IMR-90 (cell line): ENCODE data around the gene ADCY9. TPM values are rescaled to one million over a fixed set of nuclear protein-coding genes. Genes with fewer than 3 reads are reported as not detected.

Experiments
- ATAC-seq: fragments of 200-7000 bp; cut with Tn5 transposase; 2 replicates; pipeline ENCODE4 v1.9.1; 2020; ENCODE audit warnings: low read depth, mild to moderate bottlenecking, moderate library complexity
- BruUV-seq: library from RNA; stranded (reverse); fragments of 400-500 nt; replicated peaks from 2 replicates; lab custom pipeline; 2021; lab: Mats Ljungman, UMichigan
- CTCF ChIA-PET: fragments of 300-600 bp; formaldehyde crosslinking; extraction: SDS; loops from one replicate; lab custom pipeline; 2021; ENCODE audit warnings: antibody characterized with exemption; lab: Yijun Ruan, JAX
- POLR2A ChIA-PET: fragments of 300-600 bp; sonication (Branson Sonifier 250); formaldehyde crosslinking; loops from one replicate; lab custom pipeline; 2022; ENCODE audit warnings: antibody characterized with exemption; ENCODE audit not compliant: unreplicated experiment; lab: Charles Lee
- DNase-seq: peaks from one replicate; pipeline ENCODE4 v3.0.0; 2013
- H2AFZ ChIP-seq: replicated peaks from 2 replicates; pipeline ENCODE3; 2013; ENCODE audit warnings: low read length, mild to moderate bottlenecking; ENCODE audit not compliant: poor library complexity
- H2AK5ac ChIP-seq: 2 replicates; pipeline ENCODE4 v1.6.1; 2013; ENCODE audit warnings: low read depth, low read length, inconsistent platforms
- H2AK9ac ChIP-seq: replicated peaks from 2 replicates; pipeline ENCODE3; 2013; ENCODE audit warnings: mild to moderate bottlenecking, low read depth, low read length, moderate library complexity; ENCODE audit not compliant: poor library complexity
- H2BK120ac ChIP-seq: 2 replicates; pipeline ENCODE4 v1.6.1; 2013; ENCODE audit warnings: low read depth, low read length, inconsistent platforms
- H2BK15ac ChIP-seq: 3 replicates; pipeline ENCODE4 v1.6.1; 2013; ENCODE audit warnings: low read depth, low read length, inconsistent platforms
- H2BK20ac ChIP-seq: 2 replicates; pipeline ENCODE4 v1.6.1; 2013; ENCODE audit warnings: low read depth, mild to moderate bottlenecking, inconsistent platforms, low read length, moderate library complexity
- H2BK5ac ChIP-seq: 2 replicates; pipeline ENCODE4 v1.6.1; 2013; ENCODE audit warnings: mild to moderate bottlenecking, low read depth, low read length, inconsistent platforms; ENCODE audit not compliant: poor library complexity, severe bottlenecking
- H3K14ac ChIP-seq: replicated peaks from 2 replicates; pipeline ENCODE4 v1.6.1; 2013; ENCODE audit warnings: low read depth, low read length, inconsistent platforms
- H3K18ac ChIP-seq: 2 replicates; pipeline ENCODE4 v1.6.1; 2013; ENCODE audit warnings: low read depth, low read length, control low read depth
- H3K23ac ChIP-seq: 2 replicates; pipeline ENCODE4 v1.6.1; 2013; ENCODE audit warnings: low read depth, low read length, inconsistent platforms
- H3K27ac ChIP-seq: 2 replicates; pipeline ENCODE4 v1.5.1; 2013; ENCODE audit warnings: mild to moderate bottlenecking, control low read depth, low read length; ENCODE audit not compliant: insufficient read depth
- H3K27me3 ChIP-seq: 2 replicates; pipeline ENCODE4 v1.6.1; 2013; ENCODE audit warnings: low read length; ENCODE audit not compliant: control insufficient read depth, insufficient read depth
- H3K36me3 ChIP-seq: 2 replicates; pipeline ENCODE4 v1.6.1; 2013; ENCODE audit warnings: low read length, mixed read lengths; ENCODE audit not compliant: control insufficient read depth, insufficient read depth
- H3K4ac ChIP-seq: 2 replicates; pipeline ENCODE4 v1.6.1; 2013; ENCODE audit warnings: low read depth, low read length, inconsistent platforms
- H3K4me1 ChIP-seq: 2 replicates; pipeline ENCODE4 v1.6.1; 2013; ENCODE audit warnings: low read length, mixed read lengths; ENCODE audit not compliant: control insufficient read depth, insufficient read depth
- H3K4me2 ChIP-seq: 2 replicates; pipeline ENCODE4 v1.6.1; 2013; ENCODE audit warnings: low read depth, mild to moderate bottlenecking, control low read depth, low read length, moderate library complexity
- H3K4me3 ChIP-seq: 2 replicates; pipeline ENCODE4 v1.5.1; 2013; ENCODE audit warnings: low read depth, mild to moderate bottlenecking, control low read depth, low read length, moderate library complexity; ENCODE audit not compliant: insufficient read depth
- H3K56ac ChIP-seq: 2 replicates; pipeline ENCODE4 v1.6.1; 2013; ENCODE audit warnings: low read length, inconsistent platforms; ENCODE audit not compliant: insufficient read depth; ENCODE audit errors: extremely low read depth
- H3K79me1 ChIP-seq, 2 experiments: 2 replicates each; pipeline ENCODE4 v1.6.1; 2013; ENCODE audit warnings: low read length in 2 of 2, inconsistent platforms in 1 of 2, low read depth in 1 of 2
- H3K9ac ChIP-seq: 2 replicates; pipeline ENCODE4 v1.6.1; 2013; ENCODE audit warnings: low read depth, low read length, control low read depth
- H3K9me1 ChIP-seq: 2 replicates; pipeline ENCODE4 v1.6.1; 2013; ENCODE audit warnings: low read length, inconsistent platforms; ENCODE audit not compliant: insufficient read depth
- H3K9me3 ChIP-seq: 2 replicates; pipeline ENCODE4 v1.6.1; 2013; ENCODE audit warnings: low read length; ENCODE audit not compliant: control insufficient read depth, insufficient read depth
- H4K20me1 ChIP-seq: 2 replicates; pipeline ENCODE4 v1.6.1; 2013; ENCODE audit warnings: low read length, inconsistent platforms; ENCODE audit not compliant: insufficient read depth
- H4K5ac ChIP-seq: 2 replicates; pipeline ENCODE4 v1.6.1; 2013; ENCODE audit warnings: mild to moderate bottlenecking, low read depth, low read length, control low read depth
- H4K8ac ChIP-seq, 2 experiments: 2 replicates each; pipeline ENCODE4 v1.6.1; 2013; ENCODE audit warnings: low read depth in 2 of 2, low read length in 2 of 2, control low read depth in 1 of 2, inconsistent platforms in 1 of 2
- H4K91ac ChIP-seq: 2 replicates; pipeline ENCODE4 v1.6.1; 2013; ENCODE audit warnings: low read depth, low read length, inconsistent platforms; ENCODE audit not compliant: insufficient read depth
- CHD1 ChIP-seq: IDR thresholded peaks from 2 replicates; pipeline ENCODE4 v1.6.1; 2012; ENCODE audit warnings: low read depth, low read length, improper control_type of control experiment
- CTCF ChIP-seq: conservative IDR thresholded peaks from 2 replicates; pipeline ENCODE4 v1.5.1; 2012; ENCODE audit warnings: mild to moderate bottlenecking, low read depth, low read length, improper control_type of control experiment
- MAFK ChIP-seq: IDR thresholded peaks from 2 replicates; pipeline ENCODE4 v1.6.1; 2012; ENCODE audit warnings: low read depth, low read length, improper control_type of control experiment
- RFX5 ChIP-seq: IDR thresholded peaks from 2 replicates; pipeline ENCODE4 v1.8.0; 2012; ENCODE audit warnings: low read depth, mild to moderate bottlenecking, low read length, moderate library complexity
- USF2 ChIP-seq: fragments of 150-350 bp; IDR thresholded peaks from 2 replicates; pipeline ENCODE4 v1.6.1; 2017; ENCODE audit warnings: mild to moderate bottlenecking, antibody characterized with exemption, low read length, low read depth
- WGBS, 2 experiments: methylation state at CpG; one replicate each; pipeline versions ENCODE4 v1.1.5 to v1.1.7; 2013; ENCODE audit warnings: missing lambda C conversion rate in 2 of 2; ENCODE audit not compliant: insufficient read length in 1 of 2; ENCODE audit errors: extremely low coverage in 2 of 2; 5-methylcytosine and 5-hydroxymethylcytosine counted together
- dilution Hi-C: fragments of 300-500 bp; cut with HindIII; formaldehyde crosslinking; loops from one replicate; pipeline ENCODE4 v1.14.3; 2018; ENCODE audit warnings: low sequenced_read_pairs; ENCODE audit not compliant: unreplicated experiment
- in situ Hi-C: fragments of 300-500 bp; cut with MboI; formaldehyde crosslinking; loops from 3 replicates; pipeline ENCODE4 v1.14.3; 2019; ENCODE audit warnings: low sequenced_read_pairs, inconsistent platforms, mixed read lengths
- intact Hi-C: fragments of 100-400 bp; cut with micrococcal nuclease; formaldehyde crosslinking; loops from 2 replicates; pipeline ENCODE4 v1.10.0; 2022
- polyA plus RNA-seq, 3 experiments: library from polyadenylated mRNA; depleted of rRNA; stranded (reverse); fragments of >200 nt; gene quantifications; 2 replicates each; pipeline ENCODE4 v1.2.3, GENCODE V29; 2012; ENCODE audit warnings: low replicate concordance in 1 of 3
- total RNA-seq: library from RNA; depleted of rRNA; stranded (reverse); fragments of >200 nt; gene quantifications from 2 replicates; pipeline ENCODE4 v1.2.3, GENCODE V29; 2012

Gene ADCY9
- total and polyA plus RNA-seq, 2 of the 4 experiments (the other 2 are of a cell fraction): 5.4 to 12.5 TPM

GRCh38 chr16:3986235-3986544 is 130.1 kb downstream of the ADCY9 start:
- TF ChIP-seq USF2 (no peak), CTCF (no peak), MAFK (no peak), RFX5 (no peak), CHD1 (no peak)
- Histone ChIP-seq H2BK5ac (no peak overlapping the region), H2AK9ac (no peak overlapping the region), H4K5ac (no peak overlapping the region), H3K4ac (no peak overlapping the region), H3K27ac (no peak overlapping the region), H3K23ac (no peak overlapping the region), H2BK15ac (no peak overlapping the region), H4K91ac (no peak overlapping the region), H3K9me3 (no peaks in the 10 kb centered on the region), H3K4me3 (no peak overlapping the region), H3K36me3 (peaks cover 23% of the 10 kb centered on the region; the same call in 1 of the 2 replicates), H4K8ac (no peak overlapping the region), H3K79me1 (0 out of 4 replicates have a peak, but pooled peaks cover 0 to 9% of the 10 kb centered on the region in 2 experiments), H3K9me1 (0 out of 2 replicates have a peak, but pooled peaks cover 3% of the 10 kb centered on the region), H3K27me3 (no peaks in the 10 kb centered on the region), H2AK5ac (no peak overlapping the region), H4K20me1 (no peaks in the 10 kb centered on the region), H3K9ac (no peak overlapping the region), H3K18ac (no peak overlapping the region), H3K4me1 (peaks cover 1% of the 10 kb centered on the region), H3K4me2 (no peak overlapping the region), H3K56ac (no peak overlapping the region), H2BK120ac (no peak overlapping the region), H3K14ac (no peak overlapping the region), H2AFZ (no peak overlapping the region), H2BK20ac (no peak overlapping the region)
- intact Hi-C loops (loop anchor here (10.0 kb wide), 1 partner anchor 189 kb away; no protein-coding TSS in a partner anchor), dilution Hi-C loops (no loop called here), in situ Hi-C loops (loop anchor here (10.0 kb wide), 2 partner anchors 269 to 349 kb away; no protein-coding TSS in a partner anchor)
- ATAC-seq: no peak
- CTCF ChIA-PET: no interaction called here
- POLR2A ChIA-PET: no interaction called here
- DNase-seq: no peak
- WGBS, 2 experiments: 88% methylated on average over 8 of the region's 13 CpGs; no CpG with 5 or more reads in 1 of the 2 experiments
- BruUV-seq: no TSS peak
